ENCODE measurements around the gene CTCFL.

Gene CTCFL

DNA sequence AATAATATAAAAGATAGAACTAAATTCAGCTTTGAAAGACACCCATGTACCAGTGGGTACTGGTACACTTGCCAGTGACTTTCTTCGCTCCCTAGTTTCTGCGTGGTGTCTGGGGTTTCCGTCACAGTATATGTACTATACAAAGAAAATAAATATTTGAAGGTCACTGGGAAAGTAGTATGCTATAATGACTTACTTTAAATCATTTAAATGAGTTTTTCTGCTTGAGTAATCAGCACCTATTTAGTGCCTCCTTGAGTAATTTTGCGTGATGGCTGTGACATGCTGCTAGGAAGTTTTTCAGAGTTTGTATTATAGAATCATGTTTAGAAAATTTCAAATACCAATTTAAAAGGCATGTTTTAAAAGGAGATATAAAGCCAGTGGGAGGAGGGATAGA lies 3.2 kb upstream of the CTCFL start:
- WGBS (ENCODE audit: extremely low coverage, insufficient coverage, insufficient read length) = no CpG with 5 or more reads among the region's 4 CpGs
- Histone ChIP-seq H3K18ac (ENCODE audit: low read length) (no peak overlapping the region), H2BK12ac (ENCODE audit: low read length) (no peak overlapping the region), H2BK5ac (ENCODE audit: low read depth, low read length, poor library complexity) (no peak overlapping the region), H3K9me3 (ENCODE audit: insufficient read depth, low read depth, low read length) (no peaks in the 10 kb centered on the region), H2BK120ac (ENCODE audit: insufficient read depth, low read length, poor library complexity) (no peak overlapping the region), H3K9ac (ENCODE audit: low read length) (no peak overlapping the region), H2AK5ac (ENCODE audit: low read length) (no peak overlapping the region), H4K8ac (ENCODE audit: low read depth, low read length) (no peak overlapping the region), H3K27me3 (ENCODE audit: insufficient read depth, low read length) (no peaks in the 10 kb centered on the region), H3K4me3 (ENCODE audit: low read depth, low read length) (no peak overlapping the region), H3K4me1 (ENCODE audit: control insufficient read depth in 1 of 2, insufficient read depth in 2 of 2, low read length in 2 of 2) (no peaks in the 10 kb centered on the region), H3K23ac (ENCODE audit: low read length) (no peak overlapping the region), H3K79me2 (ENCODE audit: control insufficient read depth, insufficient read depth, low read length, poor library complexity) (no peaks in the 10 kb centered on the region), H3K14ac (ENCODE audit: low read length) (no peak overlapping the region), H3K4ac (ENCODE audit: low read depth, low read length) (no peak overlapping the region), H3K27ac (ENCODE audit: low read depth, low read length) (no peak overlapping the region), H3K79me1 (ENCODE audit: low read length) (no peaks in the 10 kb centered on the region), H4K12ac (ENCODE audit: low read depth, low read length) (no peak overlapping the region), H2AFZ (ENCODE audit: insufficient read depth, low read length, poor library complexity) (no peak overlapping the region), H3K36me3 (ENCODE audit: control insufficient read depth in 1 of 2, insufficient read depth in 2 of 2, low read length in 2 of 2) (no peaks in the 10 kb centered on the region), H4K91ac (ENCODE audit: low read depth, low read length) (no peak overlapping the region), H3K4me2 (ENCODE audit: low read length) (no peak overlapping the region)
- DNase-seq = no peak

DNA sequence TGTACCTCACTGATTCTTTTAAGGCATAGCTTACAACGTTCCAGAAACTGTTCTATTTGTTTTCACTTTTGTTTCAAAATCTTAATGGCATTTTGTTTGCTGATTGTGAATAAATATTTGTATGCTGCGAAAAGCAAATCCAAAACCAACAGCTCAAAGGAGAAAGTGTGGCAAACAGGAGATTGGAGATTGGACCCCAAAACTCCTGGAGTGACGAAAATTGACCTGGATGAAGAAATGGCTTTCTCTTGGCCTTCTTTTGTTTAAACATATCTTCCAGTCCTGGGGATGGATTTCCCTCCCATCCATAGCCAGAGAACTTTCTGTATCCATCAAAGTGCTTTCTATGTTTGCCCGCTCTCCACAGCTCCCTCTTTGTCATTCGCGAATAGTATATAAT lies 2.8 kb upstream of the CTCFL start:
- Histone ChIP-seq H3K23ac (ENCODE audit: low read length) (no peak overlapping the region), H2BK12ac (ENCODE audit: low read length) (no peak overlapping the region), H3K4ac (ENCODE audit: low read depth, low read length) (no peak overlapping the region), H2AFZ (ENCODE audit: insufficient read depth, low read length, poor library complexity) (no peak overlapping the region), H3K27me3 (ENCODE audit: insufficient read depth, low read length) (no peaks in the 10 kb centered on the region), H3K14ac (ENCODE audit: low read length) (no peak overlapping the region), H4K12ac (ENCODE audit: low read depth, low read length) (no peak overlapping the region), H3K36me3 (ENCODE audit: control insufficient read depth in 1 of 2, insufficient read depth in 2 of 2, low read length in 2 of 2) (no peaks in the 10 kb centered on the region), H3K4me1 (ENCODE audit: control insufficient read depth in 1 of 2, insufficient read depth in 2 of 2, low read length in 2 of 2) (no peaks in the 10 kb centered on the region), H2BK120ac (ENCODE audit: insufficient read depth, low read length, poor library complexity) (no peak overlapping the region), H3K18ac (ENCODE audit: low read length) (no peak overlapping the region), H2AK5ac (ENCODE audit: low read length) (no peak overlapping the region), H3K4me2 (ENCODE audit: low read length) (no peak overlapping the region), H3K9ac (ENCODE audit: low read length) (no peak overlapping the region), H3K79me2 (ENCODE audit: control insufficient read depth, insufficient read depth, low read length, poor library complexity) (no peaks in the 10 kb centered on the region), H4K8ac (ENCODE audit: low read depth, low read length) (no peak overlapping the region), H3K4me3 (ENCODE audit: low read depth, low read length) (no peak overlapping the region), H2BK5ac (ENCODE audit: low read depth, low read length, poor library complexity) (no peak overlapping the region), H4K91ac (ENCODE audit: low read depth, low read length) (no peak overlapping the region), H3K9me3 (ENCODE audit: insufficient read depth, low read depth, low read length) (no peaks in the 10 kb centered on the region), H3K27ac (ENCODE audit: low read depth, low read length) (no peak overlapping the region), H3K79me1 (ENCODE audit: low read length) (no peaks in the 10 kb centered on the region)
- DNase-seq = no peak
- WGBS (ENCODE audit: extremely low coverage, insufficient coverage, insufficient read length) = no CpG with 5 or more reads among the region's 6 CpGs

DNA sequence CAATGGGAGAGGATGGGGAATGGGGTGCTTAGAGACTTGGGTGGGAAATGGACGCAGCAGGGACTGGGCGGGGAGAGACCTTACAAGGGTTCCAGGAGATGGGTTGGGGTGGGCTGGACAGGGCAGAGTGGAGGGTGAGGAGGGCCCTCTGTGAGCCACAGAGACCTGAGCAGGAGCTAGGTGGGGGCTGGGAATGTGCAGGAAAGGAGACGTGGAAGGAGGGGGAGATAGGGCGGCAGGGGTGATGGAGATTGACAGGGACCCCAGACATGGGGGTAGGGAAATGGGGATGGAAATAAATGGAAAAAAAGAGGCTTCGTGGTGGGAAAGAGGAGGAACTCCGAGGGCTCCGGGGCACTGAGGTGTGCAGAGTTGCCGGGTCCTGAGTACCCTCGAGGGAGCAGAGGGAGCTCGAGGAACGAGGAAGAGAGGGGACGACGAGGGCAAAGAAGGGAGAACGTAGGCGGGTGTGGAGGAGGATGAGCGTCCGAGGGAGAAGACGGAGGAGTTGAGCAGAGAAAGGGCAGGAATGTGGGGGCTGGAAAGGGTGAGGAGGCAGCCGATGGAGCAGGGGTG lies 2.0 kb upstream of the CTCFL start:
- H3K4me1 ChIP-seq (ENCODE audit: control insufficient read depth in 1 of 2, insufficient read depth in 2 of 2, low read length in 2 of 2) = no peaks in the 10 kb centered on the region
- no peak overlapping the region for H3K4me2 ChIP-seq (ENCODE audit: low read length)
- H3K4ac ChIP-seq (ENCODE audit: low read depth, low read length) = no peak overlapping the region
- H2BK120ac ChIP-seq (ENCODE audit: insufficient read depth, low read length, poor library complexity) = no peak overlapping the region
- WGBS (ENCODE audit: extremely low coverage, insufficient coverage, insufficient read length) = 100% methylated on average over 2 of the region's 19 CpGs
- no peak overlapping the region for H3K23ac ChIP-seq (ENCODE audit: low read length)
- H3K14ac ChIP-seq (ENCODE audit: low read length) = no peak overlapping the region
- no peaks in the 10 kb centered on the region for H3K9me3 ChIP-seq (ENCODE audit: insufficient read depth, low read depth, low read length)
- no peak overlapping the region for H2BK12ac ChIP-seq (ENCODE audit: low read length)
- no peak overlapping the region for H3K18ac ChIP-seq (ENCODE audit: low read length)
- DNase-seq = no peak
- H4K12ac ChIP-seq (ENCODE audit: low read depth, low read length) = no peak overlapping the region
- H2AFZ ChIP-seq (ENCODE audit: insufficient read depth, low read length, poor library complexity) = no peak overlapping the region
- H2BK5ac ChIP-seq (ENCODE audit: low read depth, low read length, poor library complexity) = no peak overlapping the region
- H3K79me2 ChIP-seq (ENCODE audit: control insufficient read depth, insufficient read depth, low read length, poor library complexity) = no peaks in the 10 kb centered on the region
- no peak overlapping the region for H2AK5ac ChIP-seq (ENCODE audit: low read length)
- H3K9ac ChIP-seq (ENCODE audit: low read length) = no peak overlapping the region
- no peak overlapping the region for H3K27ac ChIP-seq (ENCODE audit: low read depth, low read length)
- no peak overlapping the region for H3K4me3 ChIP-seq (ENCODE audit: low read depth, low read length)
- H4K8ac ChIP-seq (ENCODE audit: low read depth, low read length) = no peak overlapping the region
- no peaks in the 10 kb centered on the region for H3K36me3 ChIP-seq (ENCODE audit: control insufficient read depth in 1 of 2, insufficient read depth in 2 of 2, low read length in 2 of 2)
- no peaks in the 10 kb centered on the region for H3K27me3 ChIP-seq (ENCODE audit: insufficient read depth, low read length)
- H3K79me1 ChIP-seq (ENCODE audit: low read length) = no peaks in the 10 kb centered on the region
- H4K91ac ChIP-seq (ENCODE audit: low read depth, low read length) = no peak overlapping the region

DNA sequence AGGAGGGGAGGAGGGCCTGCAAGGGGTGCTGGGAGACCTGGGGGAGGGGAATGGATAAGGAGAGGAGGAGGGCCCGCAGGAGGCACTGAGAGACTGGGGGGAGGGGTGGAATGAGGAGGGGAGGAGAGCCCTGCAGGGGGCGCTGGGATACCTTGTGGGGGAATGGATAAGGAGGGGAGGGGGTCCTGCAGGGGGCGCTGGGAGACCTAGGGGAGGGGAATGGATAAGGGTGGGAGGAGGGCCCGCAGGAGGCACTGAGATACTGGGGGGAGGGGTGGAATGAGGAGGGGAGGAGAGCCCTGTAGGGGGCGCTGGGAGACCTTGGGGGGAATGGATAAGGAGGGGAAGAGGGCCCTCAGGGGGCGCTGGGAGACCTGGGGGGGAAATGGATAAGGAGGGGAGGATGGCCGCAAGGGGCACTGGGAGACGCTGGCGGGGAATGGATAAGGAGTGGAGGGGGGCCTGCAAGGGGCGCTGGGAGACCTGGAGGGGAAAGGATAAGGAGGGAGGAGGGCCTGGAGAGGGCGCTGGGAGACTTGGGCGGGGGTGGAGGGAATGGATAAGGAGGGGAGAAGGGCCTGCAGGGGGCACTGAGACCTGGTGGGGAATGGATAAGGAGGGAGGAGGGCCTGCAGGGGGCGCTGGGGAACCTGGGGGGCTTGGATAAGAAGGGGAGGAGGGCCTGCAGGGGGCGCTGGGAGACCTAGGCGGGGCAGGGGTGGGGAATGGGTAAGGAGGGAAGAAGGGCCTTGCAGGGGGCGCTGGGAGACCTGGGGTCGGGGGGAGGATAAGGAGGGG lies 1.3 kb upstream of the CTCFL start:
- no peak overlapping the region for H3K4ac ChIP-seq (ENCODE audit: low read depth, low read length)
- H3K4me1 ChIP-seq (ENCODE audit: control insufficient read depth in 1 of 2, insufficient read depth in 2 of 2, low read length in 2 of 2) = no peaks in the 10 kb centered on the region
- H3K4me3 ChIP-seq (ENCODE audit: low read depth, low read length) = no peak overlapping the region
- no peak overlapping the region for H3K4me2 ChIP-seq (ENCODE audit: low read length)
- no peak overlapping the region for H4K8ac ChIP-seq (ENCODE audit: low read depth, low read length)
- H4K91ac ChIP-seq (ENCODE audit: low read depth, low read length) = no peak overlapping the region
- no peak overlapping the region for H3K14ac ChIP-seq (ENCODE audit: low read length)
- no peak overlapping the region for H3K18ac ChIP-seq (ENCODE audit: low read length)
- H3K23ac ChIP-seq (ENCODE audit: low read length) = no peak overlapping the region
- no peak overlapping the region for H4K12ac ChIP-seq (ENCODE audit: low read depth, low read length)
- no peak overlapping the region for H2BK120ac ChIP-seq (ENCODE audit: insufficient read depth, low read length, poor library complexity)
- H2BK5ac ChIP-seq (ENCODE audit: low read depth, low read length, poor library complexity) = no peak overlapping the region
- H3K79me2 ChIP-seq (ENCODE audit: control insufficient read depth, insufficient read depth, low read length, poor library complexity) = no peaks in the 10 kb centered on the region
- H2AK5ac ChIP-seq (ENCODE audit: low read length) = no peak overlapping the region
- no peaks in the 10 kb centered on the region for H3K9me3 ChIP-seq (ENCODE audit: insufficient read depth, low read depth, low read length)
- H3K79me1 ChIP-seq (ENCODE audit: low read length) = no peaks in the 10 kb centered on the region
- no peak for DNase-seq
- no peaks in the 10 kb centered on the region for H3K36me3 ChIP-seq (ENCODE audit: control insufficient read depth in 1 of 2, insufficient read depth in 2 of 2, low read length in 2 of 2)
- no CpG with 5 or more reads among the region's 17 CpGs for WGBS (ENCODE audit: extremely low coverage, insufficient coverage, insufficient read length)
- H3K9ac ChIP-seq (ENCODE audit: low read length) = no peak overlapping the region
- no peak overlapping the region for H2AFZ ChIP-seq (ENCODE audit: insufficient read depth, low read length, poor library complexity)
- no peak overlapping the region for H3K27ac ChIP-seq (ENCODE audit: low read depth, low read length)
- no peaks in the 10 kb centered on the region for H3K27me3 ChIP-seq (ENCODE audit: insufficient read depth, low read length)
- no peak overlapping the region for H2BK12ac ChIP-seq (ENCODE audit: low read length)

All from trophoblast cell (in vitro differentiated cells and primary cell).